NB4 (cell line): ENCODE data around the gene HTR3B.

ENCODE experiments used
- CTCF ChIP-seq: IDR thresholded peaks from one replicate; pipeline ENCODE4 v1.5.1; 2012; ENCODE audit warnings: low read depth, low read length
- MAX ChIP-seq: IDR thresholded peaks from 2 replicates; pipeline ENCODE4 v1.6.1; 2011; ENCODE audit warnings: low read depth, low read length
- POLR2A ChIP-seq: IDR thresholded peaks from 2 replicates; pipeline ENCODE4 v1.6.1; 2011; ENCODE audit warnings: mild to moderate bottlenecking; ENCODE audit not compliant: insufficient read length; ENCODE audit errors: extremely low read depth

- TF ChIP-seq CTCF (no peak), MAX (no peak), POLR2A (no peak)
Measured at GRCh38 chr11:113881856-113882255, 22.7 kb upstream of the HTR3B start.
